HFF-Myc (cell line): ENCODE measurements around the gene RPTOR.
"Not testable (repeated sequence)": the region's sequence is repeated elsewhere in the genome, so short reads cannot be mapped to it uniquely, and the experiment has no call there.

Experiments used
- DNase-seq: peaks from one replicate; pipeline ENCODE4 v3.0.0-alpha.2; 2011; ENCODE audit warnings: low read depth; ENCODE audit errors: extremely low read depth
- H3K4me3 ChIP-seq: replicated peaks from 2 replicates; pipeline ENCODE4 v1.5.1; 2011; ENCODE audit warnings: low read depth, mild to moderate bottlenecking, control low read depth, low read length
- CTCF ChIP-seq: IDR thresholded peaks from 2 replicates; pipeline ENCODE4 v1.5.1; 2012; ENCODE audit warnings: mild to moderate bottlenecking, low read depth, low read length, control low read depth; ENCODE audit errors: missing control alignments

RPTOR gene

GRCh38 chr17:80811181-80812105 is 266.8 kb downstream of the RPTOR start:
- H3K4me3 ChIP-seq: no peak overlapping the region
- no peak for DNase-seq
- no peak for TF ChIP-seq CTCF

GRCh38 chr17:80812362-80813088 is 267.9 kb downstream of the RPTOR start:
- no peak overlapping the region for H3K4me3 ChIP-seq
- no peak for TF ChIP-seq CTCF

GRCh38 chr17:80813318-80813717 is 268.7 kb downstream of the RPTOR start:
- no peak for TF ChIP-seq CTCF
- no peak overlapping the region for H3K4me3 ChIP-seq
- DNase-seq: no peak

More at GRCh38 chr17:80812362-80813088, 267.9 kb downstream of the RPTOR start:
- DNase-seq: no peak

- TF ChIP-seq CTCF: no peak
- DNase-seq: no peak
- H3K4me3 ChIP-seq: no peak overlapping the region
Observed at GRCh38 chr17:80814491-80814890, 269.9 kb downstream of the RPTOR start.

GRCh38 chr17:80815151-80815681 is 270.6 kb downstream of the RPTOR start:
- no peak for TF ChIP-seq CTCF
- no peak overlapping the region for H3K4me3 ChIP-seq
- no peak for DNase-seq

GRCh38 chr17:80815718-80816117 is 271.1 kb downstream of the RPTOR start:
- not testable (repeated sequence) for H3K4me3 ChIP-seq, DNase-seq
